Thymus (tissue), 11 donors: ENCODE data around the gene TTC34. TPM values are rescaled to one million over a fixed set of nuclear protein-coding genes. Genes with fewer than 3 reads are reported as not detected.
"Not testable (repeated sequence)": the region's sequence is repeated elsewhere in the genome, so short reads cannot be mapped to it uniquely, and the experiment has no call there.

ENCODE experiments used
- DNase-seq, 9 donors: peaks; one replicate each; pipeline ENCODE4 v3.0.0-alpha.2; 2013; ENCODE audit warnings: low spot score in 9 of 9, low read depth in 6 of 9, missing footprints in 1 of 9
- H3K27ac ChIP-seq, 2 donors: one replicate each; pipeline ENCODE4 v1.5.1; 2013; ENCODE audit warnings: control low read depth in 1 of 2, low read depth in 1 of 2, low read length in 1 of 2, mild to moderate bottlenecking in 1 of 2, moderate library complexity in 1 of 2
- H3K27me3 ChIP-seq, 2 donors: one replicate each; pipeline ENCODE4 v1.5.1; 2013; ENCODE audit warnings: low read length in 1 of 2; ENCODE audit not compliant: control insufficient read depth in 2 of 2, insufficient read depth in 1 of 2
- H3K36me3 ChIP-seq, 2 donors: one replicate each; pipeline ENCODE4 v1.5.1; 2013; ENCODE audit warnings: low read length in 1 of 2, mild to moderate bottlenecking in 1 of 2, moderate library complexity in 1 of 2; ENCODE audit not compliant: control insufficient read depth in 2 of 2, insufficient read depth in 2 of 2
- H3K4me1 ChIP-seq, 2 donors: one replicate each; pipeline ENCODE4 v1.5.1; 2013; ENCODE audit warnings: low read length in 2 of 2; ENCODE audit not compliant: control insufficient read depth in 2 of 2, insufficient read depth in 2 of 2
- H3K4me3 ChIP-seq, 2 donors: one replicate each; pipeline ENCODE4 v1.5.1; 2013; ENCODE audit warnings: low read length in 2 of 2, control low read depth in 1 of 2, mild to moderate bottlenecking in 1 of 2
- H3K9me3 ChIP-seq, 2 donors: one replicate each; pipeline ENCODE4 v1.5.1; 2013; ENCODE audit warnings: low read length in 1 of 2, mild to moderate bottlenecking in 1 of 2; ENCODE audit not compliant: control insufficient read depth in 2 of 2, insufficient read depth in 1 of 2
- WGBS: extraction: QIAGEN DNeasy Blood & Tissue Kit; methylation state at CpG from one replicate; pipeline ENCODE4 v1.1.7; 2013; 5-methylcytosine and 5-hydroxymethylcytosine counted together
- polyA plus RNA-seq: library from polyadenylated mRNA; stranded (reverse); fragments of 200-250 nt; gene quantifications from one replicate; pipeline ENCODE4 v1.2.3, GENCODE V29; 2013
- total RNA-seq: library from RNA; stranded (reverse); fragments of 120-200 nt; gene quantifications from one replicate; pipeline ENCODE4 v1.2.4, GENCODE V29; 2013
- donor health status: healthy.

The TTC34 gene
- total and polyA plus RNA-seq, 2 donors: 0.09 to 0.34 TPM

GRCh38 chr1:2684000-2684399 is 117.5 kb downstream of the TTC34 start:
- H3K4me1 ChIP-seq, H3K4me3 ChIP-seq, H3K36me3 ChIP-seq, H3K9me3 ChIP-seq, H3K27me3 ChIP-seq, H3K27ac ChIP-seq, DNase-seq: not testable (repeated sequence)
- 58% methylated on average over 7 of the region's 7 CpGs for WGBS

GRCh38 chr1:2683321-2683741 is 118.2 kb downstream of the TTC34 start:
- 42% methylated on average over 9 of the region's 9 CpGs for WGBS
- H3K4me3 ChIP-seq, H3K9me3 ChIP-seq, H3K4me1 ChIP-seq, DNase-seq, H3K27ac ChIP-seq, H3K36me3 ChIP-seq, H3K27me3 ChIP-seq: not testable (repeated sequence)

GRCh38 chr1:2682879-2683278 is 118.6 kb downstream of the TTC34 start:
- not testable (repeated sequence) for H3K4me1 ChIP-seq, DNase-seq, H3K36me3 ChIP-seq, H3K27ac ChIP-seq, H3K9me3 ChIP-seq, H3K27me3 ChIP-seq, H3K4me3 ChIP-seq
- whole genome bisulfite sequencing: 86% methylated on average over 6 of the region's 11 CpGs

- DNase-seq, H3K9me3 ChIP-seq, H3K27ac ChIP-seq, H3K4me1 ChIP-seq, H3K27me3 ChIP-seq, H3K4me3 ChIP-seq, H3K36me3 ChIP-seq: not testable (repeated sequence)
- WGBS: 73% methylated on average over 3 of the region's 10 CpGs
Observed at GRCh38 chr1:2676726-2677125, 124.8 kb downstream of the TTC34 start.

GRCh38 chr1:2671656-2672055 is 129.8 kb downstream of the TTC34 start:
- not testable (repeated sequence) for DNase-seq, H3K27me3 ChIP-seq, H3K4me1 ChIP-seq, H3K36me3 ChIP-seq, H3K4me3 ChIP-seq, H3K9me3 ChIP-seq, H3K27ac ChIP-seq
- 66% methylated on average over 7 of the region's 11 CpGs for WGBS

- H3K27ac ChIP-seq, H3K4me3 ChIP-seq, H3K27me3 ChIP-seq, H3K4me1 ChIP-seq, H3K36me3 ChIP-seq, DNase-seq: not testable (repeated sequence)
- WGBS: 62% methylated on average over 7 of the region's 8 CpGs
- peaks cover 0 to 12% of the 10 kb centered on the region in 2 donors for H3K9me3 ChIP-seq
Observed at GRCh38 chr1:2659806-2660205, 141.7 kb downstream of the TTC34 start.

- not testable (repeated sequence) for H3K27me3 ChIP-seq, H3K4me3 ChIP-seq, H3K4me1 ChIP-seq, DNase-seq, H3K36me3 ChIP-seq, H3K27ac ChIP-seq
- peaks cover 0 to 31% of the 10 kb centered on the region in 2 donors for H3K9me3 ChIP-seq
- WGBS: 84% methylated on average over 6 of the region's 10 CpGs
Observed at GRCh38 chr1:2657909-2658308, 143.6 kb downstream of the TTC34 start.

GRCh38 chr1:2657124-2657523 is 144.4 kb downstream of the TTC34 start:
- not testable (repeated sequence) for DNase-seq, H3K27me3 ChIP-seq, H3K4me3 ChIP-seq, H3K36me3 ChIP-seq, H3K4me1 ChIP-seq, H3K27ac ChIP-seq
- peaks cover 0 to 39% of the 10 kb centered on the region in 2 donors for H3K9me3 ChIP-seq
- 57% methylated on average over 11 of the region's 12 CpGs for WGBS

GRCh38 chr1:2655598-2656434 is 145.7 kb downstream of the TTC34 start:
- not testable (repeated sequence) for H3K27ac ChIP-seq, H3K4me1 ChIP-seq, H3K27me3 ChIP-seq, H3K36me3 ChIP-seq, H3K4me3 ChIP-seq
- DNase-seq: peak in 1 of 9 donors; percentile 18
- WGBS: 48% methylated on average over 16 of the region's 16 CpGs
- peaks cover 0 to 41% of the 10 kb centered on the region in 2 donors for H3K9me3 ChIP-seq
